Cardiac muscle cell (in vitro differentiated cells and primary cell): ENCODE results near the gene HOXB7. TPM values are rescaled to one million over a fixed set of nuclear protein-coding genes. Genes with fewer than 3 reads are reported as not detected.
A peak's percentile ranks its signal among the peaks of the same experiment; 100 is the strongest.

ENCODE experiments used
- DNase-seq, 2 donors: peaks; one replicate each; pipeline versions ENCODE4 v3.0.0 to v3.0.0-alpha.2; 2010 to 2017; ENCODE audit warnings: low read depth in 1 of 2, low spot score in 1 of 2
- H3K27ac ChIP-seq: fragments of 200-600 bp; sonication (generic); 2 replicates; pipeline ENCODE4 v1.5.1; 2016
- H3K27me3 ChIP-seq: fragments of 200-600 bp; sonication (generic); 2 replicates; pipeline ENCODE4 v1.6.0; 2016; ENCODE audit warnings: control low read depth
- H3K36me3 ChIP-seq: fragments of 200-600 bp; sonication (generic); 2 replicates; pipeline ENCODE4 v1.5.1; 2016; ENCODE audit warnings: control low read depth
- H3K4me1 ChIP-seq: fragments of 200-600 bp; sonication (generic); 2 replicates; pipeline ENCODE4 v1.8.1; 2017; ENCODE audit warnings: low read depth, mild to moderate bottlenecking, mixed run types
- H3K4me3 ChIP-seq: fragments of 200-600 bp; sonication (generic); 2 replicates; pipeline ENCODE4 v1.5.1; 2016; ENCODE audit warnings: mild to moderate bottlenecking
- H3K9me3 ChIP-seq: fragments of 200-600 bp; sonication (generic); 2 replicates; pipeline ENCODE4 v1.5.1; 2017; ENCODE audit warnings: low read depth, mild to moderate bottlenecking, control low read depth
- polyA plus RNA-seq: library from polyadenylated mRNA; unstranded; fragments of >200 nt; fragmentation: Nextera tagmentation; extraction: Ambion mirVana; gene quantifications from 2 replicates; pipeline ENCODE4 v1.2.1, GENCODE V29; 2016
- total RNA-seq: library from RNA; depleted of rRNA; stranded (reverse); fragments of >200 nt; gene quantifications from 2 replicates; pipeline ENCODE4 v1.2.3, GENCODE V29; 2016
- TF ChIP-seq, protein P1 (sequence below): IDR thresholded peaks from 2 replicates; pipeline ENCODE4 v1.5.1; 2012; ENCODE audit warnings: low read depth, mild to moderate bottlenecking, low read length

HOXB7 gene
- total and polyA plus RNA-seq, 2 experiments from 2014 or later, result not detected

DNA sequence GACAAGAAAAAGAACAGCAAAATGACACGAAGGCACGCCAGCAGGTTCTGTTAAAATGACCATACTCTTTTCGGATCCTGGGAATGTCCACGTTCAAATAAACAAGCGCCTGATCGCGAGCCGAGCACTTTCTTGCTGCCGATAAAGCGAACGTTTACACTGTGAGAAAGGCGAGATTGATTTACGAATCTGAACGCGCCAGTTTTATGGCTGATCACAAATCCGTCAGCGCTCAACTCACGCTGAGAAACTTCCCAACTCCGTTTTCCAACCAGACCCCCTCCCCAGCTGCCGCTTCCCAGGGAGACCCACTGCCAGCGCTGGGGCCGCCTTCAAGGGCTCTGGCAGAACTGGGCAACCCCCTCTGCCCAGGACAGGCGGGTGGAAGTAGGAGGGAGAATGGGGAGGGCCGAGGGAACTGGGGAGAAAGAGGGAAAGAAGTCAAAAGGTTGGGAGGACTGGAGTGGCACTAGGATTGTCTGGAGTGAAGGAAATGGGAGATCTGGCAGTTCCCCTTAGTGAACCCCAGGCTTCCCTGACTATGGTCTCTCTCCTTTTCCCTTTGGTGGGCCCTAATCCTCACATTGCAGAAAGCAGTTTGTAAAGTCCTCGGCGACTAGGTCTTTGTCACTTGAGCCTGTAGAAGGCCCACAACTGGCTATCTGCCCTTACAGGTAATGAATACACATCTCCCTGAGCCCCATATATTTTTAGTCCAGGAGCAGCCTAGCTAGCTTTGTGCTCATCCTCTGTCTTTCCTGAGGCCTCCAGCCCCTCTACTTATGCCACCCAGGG lies 39.6 kb downstream of the HOXB7 start:
- H3K9me3 ChIP-seq, result no peaks in the 10 kb centered on the region
- H3K4me3 ChIP-seq, result no peak overlapping the region
- no peak for DNase-seq
- peaks cover 100% of the 10 kb centered on the region for H3K27me3 ChIP-seq
- peaks cover 34% of the 10 kb centered on the region for H3K4me1 ChIP-seq
- TF ChIP-seq, protein P1, sequence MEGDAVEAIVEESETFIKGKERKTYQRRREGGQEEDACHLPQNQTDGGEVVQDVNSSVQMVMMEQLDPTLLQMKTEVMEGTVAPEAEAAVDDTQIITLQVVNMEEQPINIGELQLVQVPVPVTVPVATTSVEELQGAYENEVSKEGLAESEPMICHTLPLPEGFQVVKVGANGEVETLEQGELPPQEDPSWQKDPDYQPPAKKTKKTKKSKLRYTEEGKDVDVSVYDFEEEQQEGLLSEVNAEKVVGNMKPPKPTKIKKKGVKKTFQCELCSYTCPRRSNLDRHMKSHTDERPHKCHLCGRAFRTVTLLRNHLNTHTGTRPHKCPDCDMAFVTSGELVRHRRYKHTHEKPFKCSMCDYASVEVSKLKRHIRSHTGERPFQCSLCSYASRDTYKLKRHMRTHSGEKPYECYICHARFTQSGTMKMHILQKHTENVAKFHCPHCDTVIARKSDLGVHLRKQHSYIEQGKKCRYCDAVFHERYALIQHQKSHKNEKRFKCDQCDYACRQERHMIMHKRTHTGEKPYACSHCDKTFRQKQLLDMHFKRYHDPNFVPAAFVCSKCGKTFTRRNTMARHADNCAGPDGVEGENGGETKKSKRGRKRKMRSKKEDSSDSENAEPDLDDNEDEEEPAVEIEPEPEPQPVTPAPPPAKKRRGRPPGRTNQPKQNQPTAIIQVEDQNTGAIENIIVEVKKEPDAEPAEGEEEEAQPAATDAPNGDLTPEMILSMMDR, result no peak
- no peak overlapping the region for H3K27ac ChIP-seq
- no peaks in the 10 kb centered on the region for H3K36me3 ChIP-seq

DNA sequence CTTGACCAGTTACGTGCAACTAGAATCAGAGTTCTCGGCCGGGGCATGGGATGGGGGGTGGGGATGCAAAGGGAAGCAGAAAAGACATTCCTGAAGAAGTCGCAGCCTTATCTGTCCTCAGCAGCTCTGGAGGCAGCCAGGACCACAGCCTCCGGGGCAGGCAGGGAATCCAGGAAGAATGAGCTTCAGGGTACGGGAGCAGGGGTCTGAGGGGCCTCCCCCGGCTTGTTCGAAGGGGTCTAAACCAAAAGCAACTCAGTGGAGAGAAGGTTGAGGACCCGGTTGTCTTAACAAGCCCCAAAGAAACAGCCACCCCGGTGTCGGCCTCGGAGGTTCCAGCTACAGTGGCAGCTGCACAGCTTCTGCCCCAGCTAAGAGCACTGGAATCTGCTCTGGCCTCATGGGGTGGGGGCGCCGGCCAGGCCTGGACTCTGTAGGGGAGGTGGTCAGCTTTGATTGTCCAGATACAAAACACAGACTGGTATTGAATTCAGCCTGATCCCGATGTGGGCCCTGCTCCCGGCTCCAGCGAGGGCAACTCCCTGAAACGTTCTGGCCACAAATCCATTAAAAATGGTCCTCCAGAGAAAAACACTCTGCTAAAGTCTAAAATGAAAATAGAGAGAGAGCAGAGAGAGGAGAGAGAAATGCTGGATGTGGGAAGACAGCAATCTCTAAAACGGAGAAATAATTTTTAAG lies 40.3 kb downstream of the HOXB7 start:
- TF ChIP-seq, protein P1, result no peak
- Histone ChIP-seq H3K27me3 (peaks cover 100% of the 10 kb centered on the region), H3K9me3 (no peaks in the 10 kb centered on the region), H3K4me3 (no peak overlapping the region), H3K27ac (no peak overlapping the region), H3K36me3 (no peaks in the 10 kb centered on the region), H3K4me1 (peaks cover 35% of the 10 kb centered on the region)
- DNase-seq, result no peak

DNA sequence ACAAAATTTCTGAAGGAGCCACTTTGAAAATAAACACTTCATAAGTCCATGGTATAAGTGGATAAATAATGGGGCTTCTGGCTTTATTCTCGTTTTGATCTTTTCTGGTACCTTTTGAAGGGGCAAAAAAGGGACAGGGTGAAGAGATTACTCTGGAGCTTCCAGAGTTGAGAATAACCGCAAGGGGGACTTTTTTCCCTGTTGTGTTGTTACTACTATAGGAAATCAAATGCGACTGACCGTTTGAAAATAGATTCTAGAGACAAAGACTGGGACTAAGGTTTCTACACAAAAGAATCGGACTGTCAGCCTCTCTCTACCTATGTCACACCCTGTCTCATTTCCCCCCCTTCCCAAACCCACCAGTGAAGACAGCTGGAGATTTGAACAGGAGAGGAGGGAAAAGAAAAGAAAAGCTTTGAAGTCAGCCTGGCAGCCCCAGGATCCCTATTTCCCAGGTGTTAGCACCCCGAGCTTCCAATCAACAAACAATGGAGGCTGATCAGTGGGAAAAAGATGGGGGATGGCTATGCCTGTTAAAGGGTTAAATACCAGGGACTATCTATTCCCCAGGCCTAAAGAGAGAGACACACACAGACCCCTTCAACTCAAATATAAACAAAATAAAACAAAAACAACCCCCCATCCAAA lies 41.0 kb downstream of the HOXB7 start:
- Histone ChIP-seq H3K36me3 (no peaks in the 10 kb centered on the region), H3K4me3 (no peak overlapping the region), H3K9me3 (no peaks in the 10 kb centered on the region), H3K27ac (no peak overlapping the region), H3K27me3 (peaks cover 100% of the 10 kb centered on the region), H3K4me1 (peaks cover 42% of the 10 kb centered on the region)
- TF ChIP-seq, protein P1, result no peak
- DNase-seq, result no peak

DNA sequence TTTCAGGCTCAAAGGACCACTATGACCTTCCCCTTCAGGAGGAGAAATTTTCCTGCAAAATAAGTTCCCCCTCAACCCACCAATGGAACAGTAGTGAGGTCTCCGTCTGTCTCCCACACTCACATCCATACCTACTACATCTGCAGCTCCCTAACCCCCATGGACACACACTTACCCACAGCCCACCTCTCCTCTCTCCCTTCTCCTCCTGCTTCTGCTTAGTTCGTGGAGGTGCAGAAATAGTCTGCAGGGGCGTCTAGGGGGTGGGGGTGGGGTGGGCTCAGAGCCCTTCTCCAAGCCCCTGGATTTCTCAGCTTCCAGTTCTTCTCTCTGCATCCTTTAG lies 41.6 kb downstream of the HOXB7 start:
- no peaks in the 10 kb centered on the region for H3K9me3 ChIP-seq
- no peak for DNase-seq
- H3K27ac ChIP-seq, result no peak overlapping the region
- no peaks in the 10 kb centered on the region for H3K36me3 ChIP-seq
- peaks cover 46% of the 10 kb centered on the region for H3K4me1 ChIP-seq
- peak overlapping the region; percentile 2 for H3K4me3 ChIP-seq
- TF ChIP-seq, protein P1, result no peak
- H3K27me3 ChIP-seq, result peaks cover 100% of the 10 kb centered on the region

DNA sequence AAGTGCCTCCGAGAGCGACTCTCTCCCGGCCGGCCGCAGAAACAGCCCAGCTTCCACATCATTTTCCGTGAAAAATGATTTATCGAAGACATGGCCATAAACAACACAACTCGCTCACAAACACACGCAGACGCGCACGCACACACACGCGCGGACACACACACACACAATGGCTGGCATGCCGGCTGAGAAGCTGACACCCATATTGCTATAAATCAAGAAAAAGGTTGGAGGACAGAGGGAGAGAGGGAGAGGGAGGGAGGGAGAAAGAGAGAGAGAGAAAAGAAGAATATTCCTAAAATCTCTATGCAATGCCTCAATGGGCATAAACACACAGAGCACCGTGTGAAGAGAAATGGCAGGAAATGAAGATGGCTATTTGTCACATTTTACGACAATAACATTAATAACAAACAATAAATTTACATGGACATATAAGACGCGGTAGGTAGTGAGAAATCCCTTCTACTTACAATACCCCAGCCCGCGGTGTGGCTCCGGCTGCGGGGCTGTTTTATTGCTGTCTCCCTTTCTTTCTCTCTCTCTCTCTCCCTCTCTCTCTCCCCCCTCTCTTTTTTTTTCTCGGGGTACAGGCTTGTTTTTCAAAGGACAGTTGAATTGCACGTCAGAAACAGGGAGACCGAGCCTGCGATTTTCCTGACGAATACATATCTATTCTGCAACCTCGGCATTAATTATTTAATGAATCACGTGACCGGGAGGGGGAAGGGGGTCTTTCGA lies 42.1 kb downstream of the HOXB7 start:
- Histone ChIP-seq H3K27me3 (peaks cover 100% of the 10 kb centered on the region), H3K4me3 (peak overlapping the region; percentile 2), H3K27ac (no peak overlapping the region), H3K4me1 (peaks cover 47% of the 10 kb centered on the region), H3K36me3 (no peaks in the 10 kb centered on the region), H3K9me3 (no peaks in the 10 kb centered on the region)
- TF ChIP-seq, protein P1, result no peak
- no peak for DNase-seq
